ENCODE data around the gene RAC3. TPM values are rescaled to one million over a fixed set of nuclear protein-coding genes. Genes with fewer than 3 reads are reported as not detected.

The RAC3 gene
- total and polyA plus RNA-seq, 9 of the 15 experiments (the other 6 are each of a cell fraction or from before 2014, with no cell fraction given) = 0.23 to 292 (median 118) TPM

- TF ChIP-seq ZFP36 (IDR thresholded peaks at IDR 0.05; ENCODE audit: low read depth, low read length, partially characterized antibody) = no peak
- peak; percentile 96 for TF ChIP-seq NKRF (IDR thresholded peaks at IDR 0.05; ENCODE audit: borderline replicate concordance)
- peak; percentile 80 for TF ChIP-seq PRDM10 (IDR thresholded peaks at IDR 0.05; ENCODE audit: partially characterized antibody)
- TF ChIP-seq ETV5 (CRISPR knock-in tag; IDR thresholded peaks at IDR 0.05; ENCODE audit: low read depth) = peak; percentile 76; the same call in 1 of the 2 replicates
- TF ChIP-seq HOMEZ (CRISPR knock-in tag; IDR thresholded peaks at IDR 0.05) = no peak
- TF ChIP-seq FOXK1 (CRISPR knock-in tag; IDR thresholded peaks at IDR 0.05; ENCODE audit: borderline replicate concordance) = 0 out of 2 replicates have a peak, but pooled peaks have one; percentile 21
- peak; percentile 10 for TF ChIP-seq MXD1 (CRISPR knock-in tag; IDR thresholded peaks at IDR 0.05; ENCODE audit: borderline replicate concordance, poor library complexity, severe bottlenecking)
- TF ChIP-seq RBM15 (IDR thresholded peaks at IDR 0.05; ENCODE audit: insufficient read depth, low read length) = no peak
- TF ChIP-seq PRMT5 (CRISPR knock-in tag; IDR thresholded peaks at IDR 0.05) = 0 out of 2 replicates have a peak, but pooled peaks have one; percentile 20
- TF ChIP-seq ARID4B (CRISPR knock-in tag; IDR thresholded peaks at IDR 0.05) = peak; percentile 97
- no peak for TF ChIP-seq FOS (IDR thresholded peaks at IDR 0.05; ENCODE audit: extremely low read depth, insufficient read length)
Measured at GRCh38 chr17:82022310-82022980, 9.0 kb upstream of the RAC3 start, which contains the start of gene CENPX (continued).

All from K562 (cell line).